H1 (cell line): Measurements from ENCODE around the gene TBPL2. TPM values are rescaled to one million over a fixed set of nuclear protein-coding genes. Genes with fewer than 3 reads are reported as not detected.

ENCODE experiments used
- CHD2 ChIP-seq: IDR thresholded peaks from 2 replicates; pipeline ENCODE4 v1.6.1; 2012; ENCODE audit warnings: low read length, improper control_type of control experiment
- E2F6 ChIP-seq: IDR thresholded peaks from 2 replicates; pipeline ENCODE4 v1.6.1; 2012; ENCODE audit warnings: inconsistent platforms
- polyA plus RNA-seq, 7 experiments: library from polyadenylated mRNA; depleted of rRNA in 3 of 7; stranded (reverse) in 5 of 7; unstranded in 2 of 7; fragments of >200 nt in 5 of 7; fragments of 200-250 nt in 2 of 7; gene quantifications; 1 replicate in 5 of 7; 2 replicates in 1 of 7; 4 replicates in 1 of 7; pipeline versions ENCODE4 v1.2.1 to v1.2.3, GENCODE V29; 2011 to 2013; ENCODE audit warnings: missing spikeins in 2 of 7, mixed read lengths in 2 of 7
- total RNA-seq: library from RNA; stranded (reverse); fragmentation: NEBNext Ultra II Directional; extraction: Animal tissue kit (Norgen Biotek cat#: 25700); gene quantifications from 2 replicates; pipeline ENCODE4 v1.2.1, GENCODE V29; 2021

TBPL2 gene
- total and polyA plus RNA-seq, 2 of the 8 experiments (the other 6 are each of a cell fraction or from before 2014, with no cell fraction given): 0.03 TPM; not detected in 1

GRCh38 chr14:55426891-55427290 is 13.5 kb downstream of the TBPL2 start (continued):
- TF ChIP-seq CHD2: no peak
- TF ChIP-seq E2F6: no peak
